Measurements from ENCODE around the gene SPRY4.

- TF ChIP-seq CTCF (IDR thresholded peaks at IDR 0.05; ENCODE audit: low read length) (no peak), EZH2phosphoT487 (IDR thresholded peaks at IDR 0.05; ENCODE audit: low read length) (no peak), EZH2 (optimal IDR thresholded peaks at IDR 0.05; ENCODE audit: low read depth, low read length) (no peak)
Observed at GRCh38 chr5:142263346-142263745, 61.5 kb downstream of the SPRY4 start.
